ENCODE data around the gene BATF3. TPM values are rescaled to one million over a fixed set of nuclear protein-coding genes. Genes with fewer than 3 reads are reported as not detected.
A peak's percentile ranks its signal among the peaks of the same experiment; 100 is the strongest.

The BATF3 gene
- total RNA-seq, 1 donor from 2014 or later = 3.5 TPM

DNA sequence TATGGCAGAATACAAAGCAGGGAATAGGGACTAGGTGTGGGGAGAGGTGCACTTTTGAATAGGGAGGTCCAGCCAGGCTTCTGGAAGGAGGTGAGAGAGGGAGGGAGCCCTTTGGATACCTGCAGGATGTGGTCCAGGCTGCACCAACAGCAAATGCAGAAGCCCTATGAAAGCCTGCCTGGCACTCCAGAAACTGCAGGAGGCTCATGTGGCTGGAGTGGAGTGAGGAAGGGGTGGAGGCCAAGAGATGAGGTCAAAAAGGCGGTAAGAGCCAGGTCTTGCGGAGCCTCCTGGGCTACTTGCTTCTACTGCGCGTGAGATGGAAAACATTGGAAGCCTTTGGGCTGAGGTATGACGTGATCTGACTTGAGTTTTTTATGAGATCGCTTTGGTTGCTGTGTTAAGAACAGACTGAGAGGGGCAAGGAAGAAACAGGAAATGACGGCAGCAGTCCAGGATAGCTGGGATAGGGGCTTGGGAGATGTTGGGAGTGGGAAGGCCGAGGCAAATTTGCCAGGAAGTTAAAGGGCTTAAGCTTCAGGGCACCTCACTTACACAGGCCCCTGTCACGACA, 4.4 kb upstream of the BATF3 start:
- no peak for DNase-seq (ENCODE audit: low spot score)

GRCh38 chr1:212702672-212703071, 3.0 kb upstream of the BATF3 start:
- DNase-seq (ENCODE audit: low spot score) = no peak

DNA sequence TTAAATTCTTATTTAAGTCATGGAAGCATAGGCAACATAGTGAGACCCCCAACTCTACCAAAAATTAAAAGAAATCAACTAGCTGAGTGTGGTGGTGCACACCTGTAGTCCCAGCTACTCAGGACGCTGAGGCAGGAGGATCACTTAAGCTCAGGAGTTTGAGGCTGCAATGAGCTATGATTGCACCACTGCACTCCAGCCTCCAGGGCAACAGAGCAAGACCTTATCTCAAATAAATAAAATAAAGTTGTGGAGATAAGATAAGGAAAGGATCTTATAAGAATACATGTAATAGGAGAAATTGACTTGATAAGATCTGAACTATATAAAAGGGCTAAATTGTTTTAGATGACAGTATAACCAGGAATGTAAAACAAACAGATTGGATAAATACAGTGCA, 2.3 kb upstream of the BATF3 start:
- DNase-seq (ENCODE audit: low spot score) = no peak

DNA sequence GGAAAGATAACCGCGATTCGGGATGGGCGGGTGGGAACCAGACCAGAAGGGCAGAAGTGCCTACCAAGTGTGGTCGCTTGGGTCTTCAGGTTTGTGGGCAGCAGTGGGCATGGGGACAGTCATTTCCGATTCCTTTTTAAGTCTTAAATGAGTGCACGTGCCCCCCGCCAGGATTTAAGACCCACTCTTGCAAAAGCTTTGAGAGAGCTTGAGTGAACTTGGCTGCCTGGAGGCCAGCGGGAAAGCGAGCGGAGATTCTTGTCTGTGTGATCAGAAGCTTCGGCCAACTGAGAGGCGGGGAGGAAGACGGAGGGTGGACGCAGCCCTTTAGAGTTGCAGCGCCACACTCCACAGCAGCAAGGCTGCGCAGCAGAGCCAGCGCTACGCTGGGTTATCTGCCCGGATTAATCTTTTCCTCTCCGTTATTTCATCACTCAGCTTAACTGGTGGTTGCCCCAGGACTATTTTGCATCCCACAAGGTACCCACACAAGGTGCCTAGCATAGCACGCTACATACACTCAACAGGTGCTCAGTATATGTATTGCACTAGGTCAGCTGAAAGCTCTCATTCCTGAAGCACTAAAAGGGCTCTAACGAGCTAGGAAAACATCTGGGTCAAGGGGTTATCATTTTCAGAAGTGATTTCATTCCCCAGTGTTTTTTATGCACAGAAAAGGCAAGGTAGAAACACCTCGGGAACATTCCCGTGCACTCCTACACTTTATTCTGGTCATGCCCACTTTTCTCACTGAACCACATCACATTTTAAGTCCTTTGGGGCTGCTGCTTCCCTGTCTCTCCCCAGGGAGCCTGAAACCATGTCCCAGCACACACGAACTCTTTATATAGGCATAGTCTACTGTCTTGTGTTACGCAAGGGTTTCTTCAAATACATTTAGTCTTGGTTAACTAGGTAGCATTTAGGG, 1.5 kb upstream of the BATF3 start:
- peak; percentile 53 for DNase-seq (ENCODE audit: low spot score)

- DNase-seq (ENCODE audit: low spot score) = peak; percentile 56
Observed at GRCh38 chr1:212700223-212700891, 717 bp upstream of the BATF3 start.

DNA sequence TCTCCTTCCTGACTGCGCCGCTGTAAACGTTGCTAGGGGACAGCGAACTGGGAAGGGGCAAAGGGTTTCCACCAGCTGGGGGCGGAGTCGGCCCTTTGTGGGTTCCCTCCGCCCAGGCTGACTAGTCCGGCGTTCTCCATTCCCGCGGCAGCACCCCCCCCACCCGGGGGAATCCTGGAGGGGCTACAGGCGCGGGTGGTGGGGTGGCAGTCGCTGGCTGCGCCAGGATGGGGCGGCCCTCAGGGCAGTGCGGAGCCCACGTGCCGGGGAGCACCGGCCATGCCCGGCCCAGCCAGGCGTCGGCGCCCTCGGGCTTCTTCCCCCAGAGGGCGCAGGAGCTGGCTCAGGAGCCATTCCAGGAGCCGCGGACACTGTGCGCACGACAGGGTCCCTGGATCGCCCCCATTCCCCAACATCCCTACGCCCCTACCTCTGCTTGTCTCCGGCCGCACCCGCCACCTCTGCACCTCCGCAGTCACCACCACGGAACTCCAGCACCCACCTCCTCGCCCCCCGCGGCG, 476 bp downstream of the BATF3 start:
- peak; percentile 45 for DNase-seq (ENCODE audit: low spot score)

GRCh38 chr1:212698467-212699103, 1.1 kb downstream of the BATF3 start:
- no peak for DNase-seq (ENCODE audit: low spot score)

GRCh38 chr1:212696721-212697331, 2.8 kb downstream of the BATF3 start:
- DNase-seq (ENCODE audit: low spot score) = no peak

GRCh38 chr1:212692774-212693644, 6.6 kb downstream of the BATF3 start:
- DNase-seq (ENCODE audit: low spot score) = no peak

DNA sequence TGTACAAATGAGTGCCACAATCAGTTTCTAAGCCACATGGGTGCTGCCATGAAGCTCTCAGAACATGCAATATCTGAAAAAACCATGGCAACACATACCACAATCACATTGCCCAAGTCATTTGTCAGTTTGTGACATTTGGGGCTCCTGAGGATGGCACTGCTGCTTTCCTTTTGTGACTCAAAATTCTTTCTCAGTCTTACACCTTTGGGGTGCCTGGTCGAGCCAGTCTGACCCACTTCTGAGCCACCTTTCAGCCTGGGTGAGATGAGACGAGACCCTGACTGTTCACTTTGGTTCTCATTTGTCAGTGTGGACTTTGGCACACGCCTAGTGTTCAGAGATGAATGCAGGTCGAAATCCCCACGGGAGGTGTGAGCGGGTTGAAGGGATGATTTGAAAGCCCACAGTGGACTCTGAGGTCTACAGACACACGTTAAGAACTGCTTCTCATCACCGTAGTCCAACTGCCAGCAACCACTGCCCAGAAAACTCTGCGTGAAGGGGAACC, 8.0 kb downstream of the BATF3 start:
- no peak for DNase-seq (ENCODE audit: low spot score)

DNA sequence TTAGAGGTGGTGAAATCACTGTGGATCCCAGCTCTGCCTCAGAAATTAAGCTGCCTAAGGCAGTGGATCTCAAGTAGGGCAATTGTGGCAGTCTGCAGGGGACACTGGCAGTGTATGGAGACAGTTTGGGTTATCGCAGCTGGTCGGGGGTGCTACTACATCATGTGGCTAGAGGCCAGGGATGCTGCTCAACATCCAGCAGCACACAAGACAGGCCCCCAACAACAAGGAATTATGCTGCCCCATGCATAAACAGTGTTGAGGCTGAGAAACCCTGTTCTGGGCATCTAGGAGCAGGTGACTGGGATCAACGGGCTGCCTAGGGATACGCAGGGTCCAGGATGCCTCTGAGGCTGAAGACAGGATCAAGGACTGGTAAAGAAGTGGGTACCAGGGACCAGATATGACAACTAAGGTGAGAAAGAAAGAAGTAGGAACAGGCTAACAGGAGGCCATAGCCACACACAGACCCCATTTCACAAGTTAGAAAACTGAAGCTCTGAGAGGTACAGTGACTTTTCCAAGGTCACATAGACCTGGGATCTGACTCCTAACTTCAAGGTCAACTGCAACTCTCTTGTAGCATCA, 8.7 kb downstream of the BATF3 start:
- no peak for DNase-seq (ENCODE audit: low spot score)

DNA sequence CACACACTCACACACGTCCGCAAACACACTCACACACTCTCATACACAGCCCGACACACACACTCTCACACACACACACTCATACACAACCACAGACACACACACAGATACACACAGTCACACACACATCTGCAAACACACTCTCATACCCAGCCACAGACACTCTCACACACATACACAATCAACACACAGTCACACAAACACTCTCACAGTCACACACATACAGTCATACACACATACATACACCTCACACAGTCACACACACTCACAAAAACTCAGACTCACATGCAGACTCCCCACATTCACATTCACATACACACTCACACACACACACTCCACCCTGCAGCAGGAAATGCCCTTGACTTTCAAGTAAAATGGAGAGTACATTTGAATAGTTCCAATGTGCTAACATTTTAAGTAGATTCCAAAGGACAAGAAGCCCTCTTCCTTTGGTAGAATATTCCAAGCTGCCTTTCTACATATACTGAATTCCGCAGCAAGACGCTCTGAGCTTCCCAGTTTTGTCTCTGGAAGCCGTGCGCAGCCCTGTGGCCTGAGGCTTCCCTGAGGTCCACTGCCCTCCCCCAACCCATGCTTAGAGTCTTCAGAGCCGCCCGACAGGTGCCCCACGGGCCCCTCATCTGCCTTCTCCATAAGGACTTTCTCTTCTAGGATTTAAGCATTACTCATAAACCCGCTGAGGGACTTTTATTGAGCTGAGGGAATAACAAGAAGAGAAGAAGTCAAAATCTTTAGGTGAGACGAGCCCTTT, 9.7 kb downstream of the BATF3 start:
- no peak for DNase-seq (ENCODE audit: low spot score)

DNA sequence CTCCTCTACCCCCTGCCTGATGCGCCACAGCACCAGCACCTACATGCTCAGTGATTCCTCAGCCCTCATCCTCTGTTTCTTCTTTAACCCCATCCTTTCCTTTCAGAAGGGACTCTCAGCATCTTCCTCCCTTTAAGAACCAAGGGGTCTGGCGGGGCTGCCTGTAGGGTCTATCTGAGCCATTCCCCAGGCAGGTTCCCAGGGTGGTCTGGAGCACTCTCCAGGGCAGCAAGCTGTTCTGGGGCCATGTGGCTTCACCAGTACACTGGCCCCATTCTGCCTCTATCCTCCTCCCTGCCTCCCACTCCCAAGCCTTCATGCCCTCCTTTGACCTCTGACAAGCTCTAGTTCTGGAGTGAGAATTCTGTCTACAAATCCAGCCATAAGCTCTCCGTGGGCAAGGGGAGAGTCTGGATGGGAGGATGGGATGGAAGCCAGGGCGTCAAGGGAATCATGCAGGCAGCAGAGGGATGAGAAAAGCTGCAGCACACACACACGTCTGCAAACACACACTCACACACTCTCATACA, 10.4 kb downstream of the BATF3 start:
- no peak for DNase-seq (ENCODE audit: low spot score)

DNA sequence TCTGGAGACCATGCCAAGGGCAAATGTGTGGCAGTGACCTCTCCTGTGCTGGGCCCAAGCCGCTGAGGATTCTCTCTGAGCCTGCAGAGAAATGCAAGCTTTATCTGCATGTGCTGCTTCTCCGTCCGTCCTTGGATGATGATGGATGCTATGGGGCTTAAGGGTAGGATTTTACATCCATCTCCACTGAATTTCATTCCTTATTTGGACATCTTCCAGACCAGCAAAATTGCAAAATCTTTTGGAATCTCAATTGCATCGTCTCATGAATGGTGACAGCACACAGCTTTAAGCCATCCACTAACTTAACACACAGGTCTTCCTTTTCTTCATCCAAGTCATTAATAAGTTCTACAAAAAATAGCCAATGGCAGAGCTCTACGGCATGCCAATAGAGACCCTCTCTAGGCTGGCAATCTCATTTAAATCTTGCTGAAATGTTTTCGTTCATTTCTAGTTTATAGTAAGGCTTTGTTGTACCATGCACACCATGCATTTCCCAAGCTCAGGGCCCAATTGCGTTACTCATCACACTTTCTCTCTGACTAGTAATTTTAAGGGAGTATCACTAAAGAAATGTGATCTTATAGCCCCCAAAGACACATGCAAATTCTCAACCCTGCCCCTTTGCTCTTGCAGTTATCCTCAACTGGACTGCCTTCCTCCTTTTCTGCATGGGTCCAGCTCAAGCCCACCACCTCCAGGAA, 11.1 kb downstream of the BATF3 start:
- no peak for DNase-seq (ENCODE audit: low spot score)

DNA sequence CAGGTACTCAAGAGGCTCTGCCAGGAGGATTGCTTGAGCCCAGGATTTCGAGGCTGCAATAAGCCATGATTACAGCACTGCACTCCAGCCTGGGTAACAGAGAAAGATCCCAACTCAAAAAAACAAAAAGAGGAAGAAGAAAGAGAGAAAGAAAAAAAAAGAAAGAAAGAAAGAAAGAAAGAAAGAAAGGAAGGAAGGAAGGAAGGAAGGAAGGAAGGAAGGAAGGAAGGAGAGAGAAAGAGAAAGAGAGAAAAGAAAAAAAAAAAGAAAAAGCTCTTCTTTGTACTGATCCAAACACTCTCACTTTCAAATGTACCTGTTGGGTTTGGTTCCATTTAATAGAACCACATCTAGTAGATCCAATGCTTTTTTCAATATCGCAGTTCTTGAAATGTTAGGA, 11.8 kb downstream of the BATF3 start:
- DNase-seq (ENCODE audit: low spot score) = no peak

DNA sequence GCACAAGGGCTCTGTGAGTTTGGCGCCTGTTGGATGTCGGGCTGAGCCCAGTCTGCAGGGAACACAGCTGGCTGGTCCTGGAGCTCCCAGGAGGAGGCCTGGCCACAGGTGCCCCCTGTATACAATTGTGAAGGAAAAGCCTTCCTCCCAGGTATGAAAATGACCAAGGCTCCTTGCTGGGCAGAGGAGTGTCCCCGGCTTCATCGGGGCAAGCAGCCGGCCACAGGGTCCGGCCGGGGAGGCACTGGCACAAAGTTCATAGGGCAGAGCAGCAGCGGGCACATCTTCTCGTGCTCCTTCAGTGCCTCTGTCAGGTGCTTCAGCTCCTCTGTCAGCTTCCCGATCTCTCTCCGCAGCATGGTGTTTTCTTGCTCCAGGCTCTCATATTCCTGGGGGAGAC, 13.0 kb downstream of the BATF3 start:
- no peak for DNase-seq (ENCODE audit: low spot score)

GRCh38 chr1:212686069-212686468, 13.6 kb downstream of the BATF3 start:
- no peak for DNase-seq (ENCODE audit: low spot score)

DNA sequence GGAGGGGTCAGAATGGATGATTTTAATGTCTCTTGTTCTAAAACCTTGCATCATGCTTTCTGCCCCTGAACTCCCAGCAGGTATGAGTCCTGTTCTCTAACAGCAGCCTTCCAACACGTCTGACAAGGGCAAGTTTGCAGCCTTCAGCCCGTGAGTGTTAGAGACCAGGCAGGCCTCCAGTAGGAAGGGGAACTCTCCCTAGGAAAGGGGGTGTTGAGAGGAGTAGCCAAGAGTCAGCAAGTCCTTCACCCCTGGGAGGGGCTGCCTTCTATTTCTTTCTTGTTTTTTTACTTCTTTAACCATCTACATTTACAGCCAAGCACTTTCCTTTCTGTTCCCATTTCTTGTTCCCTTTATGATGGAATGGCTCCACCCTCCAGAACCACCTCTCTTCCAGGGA, 14.2 kb downstream of the BATF3 start:
- no peak for DNase-seq (ENCODE audit: low spot score)
